Measurements from ENCODE around the gene WDR37.

Gene WDR37

DNA sequence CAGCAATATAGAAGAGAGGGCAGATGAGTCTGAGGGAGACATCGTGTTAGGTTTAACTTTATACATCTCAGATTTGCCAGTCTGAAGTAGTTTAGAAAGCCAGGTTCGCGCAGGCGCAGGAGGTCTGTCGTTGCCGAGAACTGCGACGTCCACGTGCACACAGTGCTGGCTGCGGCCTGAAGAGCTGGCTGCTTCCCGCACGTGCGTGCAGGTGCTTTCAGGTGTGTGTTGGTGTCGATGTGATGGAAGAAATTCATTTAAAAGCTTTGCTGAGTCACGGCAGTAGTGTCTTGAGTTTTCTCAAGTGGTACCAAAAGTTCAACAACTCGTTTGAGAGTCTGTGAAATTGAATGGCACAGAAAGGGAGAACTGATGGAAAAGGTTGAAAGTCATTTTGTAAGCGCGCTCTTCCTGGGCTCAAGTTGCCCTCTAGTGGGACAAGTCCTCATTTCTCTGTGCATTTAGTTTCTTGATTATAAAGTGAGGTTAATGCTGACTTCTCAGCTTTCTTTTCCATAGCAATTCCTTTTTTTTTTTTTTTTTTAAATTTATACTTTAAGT is 18.6 kb downstream of the WDR37 start:
- CTCF ChIA-PET: no interaction called here
- no peak overlapping the region for H3K27ac ChIP-seq
- DNase-seq (ENCODE audit: low spot score): no peak
- POLR2A ChIA-PET (ENCODE audit: low non-redundant PET): no interaction called here
- TF ChIP-seq, protein P1, sequence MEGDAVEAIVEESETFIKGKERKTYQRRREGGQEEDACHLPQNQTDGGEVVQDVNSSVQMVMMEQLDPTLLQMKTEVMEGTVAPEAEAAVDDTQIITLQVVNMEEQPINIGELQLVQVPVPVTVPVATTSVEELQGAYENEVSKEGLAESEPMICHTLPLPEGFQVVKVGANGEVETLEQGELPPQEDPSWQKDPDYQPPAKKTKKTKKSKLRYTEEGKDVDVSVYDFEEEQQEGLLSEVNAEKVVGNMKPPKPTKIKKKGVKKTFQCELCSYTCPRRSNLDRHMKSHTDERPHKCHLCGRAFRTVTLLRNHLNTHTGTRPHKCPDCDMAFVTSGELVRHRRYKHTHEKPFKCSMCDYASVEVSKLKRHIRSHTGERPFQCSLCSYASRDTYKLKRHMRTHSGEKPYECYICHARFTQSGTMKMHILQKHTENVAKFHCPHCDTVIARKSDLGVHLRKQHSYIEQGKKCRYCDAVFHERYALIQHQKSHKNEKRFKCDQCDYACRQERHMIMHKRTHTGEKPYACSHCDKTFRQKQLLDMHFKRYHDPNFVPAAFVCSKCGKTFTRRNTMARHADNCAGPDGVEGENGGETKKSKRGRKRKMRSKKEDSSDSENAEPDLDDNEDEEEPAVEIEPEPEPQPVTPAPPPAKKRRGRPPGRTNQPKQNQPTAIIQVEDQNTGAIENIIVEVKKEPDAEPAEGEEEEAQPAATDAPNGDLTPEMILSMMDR (conservative IDR thresholded peaks at IDR 0.05; ENCODE audit: low read depth): no peak

GRCh38 chr10:1078668-1079067 is 22.5 kb downstream of the WDR37 start:
- TF ChIP-seq, protein P1 (conservative IDR thresholded peaks at IDR 0.05; ENCODE audit: low read depth): no peak
- CTCF ChIA-PET: interaction anchor here (0.6 kb wide), 1 partner anchor 181 kb away, joined by 3 read pairs; no protein-coding TSS in a partner anchor
- no peak for DNase-seq (ENCODE audit: low spot score)
- POLR2A ChIA-PET (ENCODE audit: low non-redundant PET): no interaction called here
- no peak overlapping the region for H3K27ac ChIP-seq

DNA sequence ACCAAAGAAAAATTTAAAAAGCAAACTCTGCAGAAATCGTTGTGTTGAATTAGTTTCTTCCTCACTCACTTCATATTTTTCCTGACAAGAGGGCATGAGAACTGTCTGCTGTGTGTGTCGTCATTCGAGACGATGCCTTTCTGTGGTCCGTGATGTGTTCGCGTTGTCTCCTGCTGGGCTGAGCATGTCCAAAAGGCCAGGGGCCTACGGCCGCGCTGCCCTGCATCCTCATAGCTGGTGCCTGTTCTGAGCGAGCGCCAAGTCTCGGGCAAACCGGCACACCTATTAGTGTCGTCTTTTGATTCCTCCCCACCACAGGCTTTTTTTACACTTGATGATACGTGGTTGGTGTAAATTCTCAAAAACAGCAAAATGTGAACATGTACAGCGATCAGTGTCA is 27.4 kb downstream of the WDR37 start:
- ChIA-PET POLR2A (ENCODE audit: low non-redundant PET) (no interaction called here), CTCF (no interaction called here)
- no peak for DNase-seq (ENCODE audit: low spot score)
- no peak overlapping the region for H3K27ac ChIP-seq
- TF ChIP-seq, protein P1 (conservative IDR thresholded peaks at IDR 0.05; ENCODE audit: low read depth): no peak

GRCh38 chr10:1084011-1084950 is 28.1 kb downstream of the WDR37 start:
- POLR2A ChIA-PET (ENCODE audit: low non-redundant PET): no interaction called here
- CTCF ChIA-PET: no interaction called here
- no peak for DNase-seq (ENCODE audit: low spot score)
- no peak overlapping the region for H3K27ac ChIP-seq
- TF ChIP-seq, protein P1 (conservative IDR thresholded peaks at IDR 0.05; ENCODE audit: low read depth): no peak

DNA sequence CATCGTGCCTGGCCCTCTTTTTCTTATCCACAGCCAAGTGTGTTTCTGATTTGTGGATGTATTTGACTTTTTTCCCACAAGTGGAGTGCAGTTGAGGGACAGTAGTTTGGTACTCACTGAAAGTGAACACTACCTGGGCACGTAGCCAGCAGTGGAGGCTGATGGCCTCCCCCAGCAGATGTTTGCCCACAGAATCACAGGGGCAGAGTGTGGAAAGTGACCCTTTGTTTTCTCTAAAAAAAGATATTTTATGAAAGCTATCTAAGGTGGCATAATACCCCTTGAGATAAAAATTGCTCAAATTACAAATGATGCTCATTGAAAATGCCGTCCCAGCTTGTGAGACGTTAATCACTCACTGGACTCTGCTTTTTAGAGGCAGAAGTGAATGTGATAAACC is 29.1 kb downstream of the WDR37 start:
- TF ChIP-seq, protein P1 (conservative IDR thresholded peaks at IDR 0.05; ENCODE audit: low read depth): no peak
- POLR2A ChIA-PET (ENCODE audit: low non-redundant PET): no interaction called here
- CTCF ChIA-PET: no interaction called here

GRCh38 chr10:1086787-1087186 is 30.6 kb downstream of the WDR37 start:
- TF ChIP-seq, protein P1 (conservative IDR thresholded peaks at IDR 0.05; ENCODE audit: low read depth): no peak
- H3K27ac ChIP-seq: no peak overlapping the region
- no peak for DNase-seq (ENCODE audit: low spot score)
- POLR2A ChIA-PET (ENCODE audit: low non-redundant PET): no interaction called here
- CTCF ChIA-PET: no interaction called here

More for the DNA sequence above, 29.1 kb downstream of the WDR37 start:
- H3K27ac ChIP-seq: no peak overlapping the region
- DNase-seq (ENCODE audit: low spot score): no peak

Data from RWPE1 (cell line).